ENCODE measurements around the gene WWOX. TPM values are rescaled to one million over a fixed set of nuclear protein-coding genes. Genes with fewer than 3 reads are reported as not detected.

WWOX gene
- total and polyA plus RNA-seq, 2 experiments from 2014 or later: 22.1 to 123 TPM

DNA sequence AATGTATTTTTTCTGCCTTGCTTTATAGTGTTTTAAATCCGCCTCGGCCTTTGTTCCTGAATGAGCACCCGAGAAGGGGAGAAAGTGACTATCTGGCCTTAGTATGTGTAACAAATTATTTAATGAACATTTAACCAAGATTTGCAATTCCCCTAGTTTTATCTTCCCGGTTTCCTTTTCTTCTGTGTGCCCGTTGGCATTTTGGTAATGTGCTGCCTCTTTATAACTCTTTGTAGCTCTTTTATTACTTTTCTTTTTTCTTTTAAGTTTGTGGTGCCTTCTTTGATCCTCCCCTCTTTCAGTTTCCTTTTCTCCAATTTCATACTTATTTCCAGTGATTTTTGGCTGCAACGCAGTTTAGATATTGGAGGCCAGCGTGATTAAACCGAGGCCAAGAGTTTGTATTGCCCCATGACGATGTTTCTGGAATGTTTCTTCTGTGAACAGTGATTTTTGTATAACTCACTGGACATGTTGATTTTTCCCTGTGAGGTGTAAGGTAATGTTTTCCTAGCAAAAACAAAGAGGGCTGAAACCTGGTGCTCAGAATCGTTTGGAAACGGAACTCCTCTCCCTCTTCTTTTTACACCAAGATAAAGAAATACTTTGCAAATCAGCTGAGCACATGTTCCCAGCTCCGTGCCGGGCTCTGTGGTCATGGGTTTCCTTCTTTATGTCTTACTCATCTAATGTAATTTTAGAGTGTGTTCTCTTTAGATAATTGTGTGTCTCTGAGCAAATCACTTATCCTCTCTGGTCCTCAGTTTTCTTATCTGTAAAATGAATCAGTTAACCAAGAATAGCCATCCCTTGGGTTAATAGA lies 344.3 kb downstream of the WWOX start:
- no peaks in the 10 kb centered on the region for H3K9me3 ChIP-seq (ENCODE audit: low read depth)
- H3K36me3 ChIP-seq: no peaks in the 10 kb centered on the region
- H3K4me3 ChIP-seq: no peak overlapping the region
- no peak overlapping the region for H3K27ac ChIP-seq
- no peaks in the 10 kb centered on the region for H3K27me3 ChIP-seq
- DNase-seq (ENCODE audit: low read depth in 1 of 2, low spot score in 1 of 2): peak in 1 of 2 donors; percentile 41
- no peaks in the 10 kb centered on the region for H3K4me1 ChIP-seq (ENCODE audit: low read depth)
- TF ChIP-seq, protein P1, sequence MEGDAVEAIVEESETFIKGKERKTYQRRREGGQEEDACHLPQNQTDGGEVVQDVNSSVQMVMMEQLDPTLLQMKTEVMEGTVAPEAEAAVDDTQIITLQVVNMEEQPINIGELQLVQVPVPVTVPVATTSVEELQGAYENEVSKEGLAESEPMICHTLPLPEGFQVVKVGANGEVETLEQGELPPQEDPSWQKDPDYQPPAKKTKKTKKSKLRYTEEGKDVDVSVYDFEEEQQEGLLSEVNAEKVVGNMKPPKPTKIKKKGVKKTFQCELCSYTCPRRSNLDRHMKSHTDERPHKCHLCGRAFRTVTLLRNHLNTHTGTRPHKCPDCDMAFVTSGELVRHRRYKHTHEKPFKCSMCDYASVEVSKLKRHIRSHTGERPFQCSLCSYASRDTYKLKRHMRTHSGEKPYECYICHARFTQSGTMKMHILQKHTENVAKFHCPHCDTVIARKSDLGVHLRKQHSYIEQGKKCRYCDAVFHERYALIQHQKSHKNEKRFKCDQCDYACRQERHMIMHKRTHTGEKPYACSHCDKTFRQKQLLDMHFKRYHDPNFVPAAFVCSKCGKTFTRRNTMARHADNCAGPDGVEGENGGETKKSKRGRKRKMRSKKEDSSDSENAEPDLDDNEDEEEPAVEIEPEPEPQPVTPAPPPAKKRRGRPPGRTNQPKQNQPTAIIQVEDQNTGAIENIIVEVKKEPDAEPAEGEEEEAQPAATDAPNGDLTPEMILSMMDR (IDR thresholded peaks at IDR 0.05; ENCODE audit: low read depth, low read length): no peak

DNA sequence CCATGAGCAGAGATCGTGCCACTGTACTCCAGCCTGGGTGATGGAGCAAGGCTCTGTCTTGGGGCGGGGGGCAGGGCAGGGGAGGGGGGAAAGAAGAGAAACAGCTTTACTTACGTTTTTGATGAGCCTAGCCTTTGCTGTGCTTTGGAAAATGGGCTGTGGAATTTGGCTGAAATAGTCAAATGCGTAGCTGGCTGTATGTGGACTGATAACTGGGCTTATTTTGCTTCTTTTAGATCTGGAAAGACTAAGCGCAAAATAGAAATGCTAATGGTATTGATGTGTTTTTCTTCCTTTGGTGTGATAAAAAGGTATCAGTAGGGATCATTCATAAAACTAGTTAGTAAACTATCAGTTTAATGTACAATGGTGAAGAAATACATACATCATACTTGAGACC lies 346.4 kb downstream of the WWOX start:
- no peaks in the 10 kb centered on the region for H3K9me3 ChIP-seq (ENCODE audit: low read depth)
- no peak overlapping the region for H3K27ac ChIP-seq
- DNase-seq (ENCODE audit: low read depth in 1 of 2, low spot score in 1 of 2): no peak
- H3K27me3 ChIP-seq: no peaks in the 10 kb centered on the region
- no peaks in the 10 kb centered on the region for H3K36me3 ChIP-seq
- TF ChIP-seq, protein P1 (IDR thresholded peaks at IDR 0.05; ENCODE audit: low read depth, low read length): no peak
- H3K4me3 ChIP-seq: no peak overlapping the region
- H3K4me1 ChIP-seq (ENCODE audit: low read depth): no peaks in the 10 kb centered on the region

DNA sequence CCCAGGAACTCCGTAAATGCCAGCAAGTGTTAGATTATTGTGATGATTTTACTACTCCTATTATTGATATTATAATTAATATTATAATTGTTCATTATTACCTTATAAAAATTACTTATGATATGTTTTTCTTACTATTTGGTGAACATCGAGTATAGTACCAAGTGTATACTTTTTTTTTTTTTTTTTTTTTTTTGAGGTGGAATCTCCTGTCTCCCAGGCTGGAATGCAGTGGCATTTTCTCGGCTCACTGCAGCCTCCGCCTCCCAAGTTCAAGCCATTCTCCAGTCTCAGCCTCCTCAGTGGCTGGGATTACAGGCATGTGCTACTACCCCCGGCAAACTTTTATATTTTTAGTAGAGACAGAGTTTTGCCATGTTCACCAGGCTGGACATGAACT lies 347.0 kb downstream of the WWOX start:
- Histone ChIP-seq H3K36me3 (no peaks in the 10 kb centered on the region), H3K27me3 (no peaks in the 10 kb centered on the region), H3K27ac (no peak overlapping the region), H3K4me1 (ENCODE audit: low read depth) (no peaks in the 10 kb centered on the region), H3K9me3 (ENCODE audit: low read depth) (no peaks in the 10 kb centered on the region), H3K4me3 (no peak overlapping the region)
- TF ChIP-seq, protein P1 (IDR thresholded peaks at IDR 0.05; ENCODE audit: low read depth, low read length): no peak
- no peak for DNase-seq (ENCODE audit: low read depth in 1 of 2, low spot score in 1 of 2)

DNA sequence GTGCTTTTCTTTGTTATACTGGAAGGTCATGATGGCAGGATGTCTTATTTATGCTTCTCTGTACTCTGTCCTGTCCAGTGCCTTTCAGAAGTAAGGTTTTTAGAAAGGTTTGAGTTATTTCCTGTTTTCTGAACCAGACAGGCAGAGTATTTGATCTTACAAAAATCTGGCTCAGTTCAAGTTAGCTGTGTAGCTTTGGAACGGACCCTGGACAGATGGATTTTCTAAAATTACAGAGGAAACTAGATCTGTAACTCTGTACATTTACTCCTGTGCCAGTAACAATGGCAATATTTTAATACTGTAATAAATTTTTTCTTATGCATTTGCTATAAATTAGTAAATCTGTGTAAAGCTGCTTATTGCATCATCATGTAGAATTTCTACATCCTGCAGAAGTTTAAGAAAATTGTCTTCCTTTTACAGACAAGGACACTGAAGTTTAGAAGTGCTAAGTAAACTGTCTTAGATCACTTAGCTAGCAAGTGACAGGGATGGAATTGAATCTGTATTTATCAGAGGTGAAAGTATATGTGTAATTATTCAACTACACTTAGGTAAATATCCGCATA lies 347.6 kb downstream of the WWOX start:
- Histone ChIP-seq H3K4me3 (no peak overlapping the region), H3K36me3 (no peaks in the 10 kb centered on the region), H3K27ac (no peak overlapping the region), H3K4me1 (ENCODE audit: low read depth) (no peaks in the 10 kb centered on the region), H3K9me3 (ENCODE audit: low read depth) (no peaks in the 10 kb centered on the region), H3K27me3 (no peaks in the 10 kb centered on the region)
- TF ChIP-seq, protein P1 (IDR thresholded peaks at IDR 0.05; ENCODE audit: low read depth, low read length): no peak
- no peak for DNase-seq (ENCODE audit: low read depth in 1 of 2, low spot score in 1 of 2)

DNA sequence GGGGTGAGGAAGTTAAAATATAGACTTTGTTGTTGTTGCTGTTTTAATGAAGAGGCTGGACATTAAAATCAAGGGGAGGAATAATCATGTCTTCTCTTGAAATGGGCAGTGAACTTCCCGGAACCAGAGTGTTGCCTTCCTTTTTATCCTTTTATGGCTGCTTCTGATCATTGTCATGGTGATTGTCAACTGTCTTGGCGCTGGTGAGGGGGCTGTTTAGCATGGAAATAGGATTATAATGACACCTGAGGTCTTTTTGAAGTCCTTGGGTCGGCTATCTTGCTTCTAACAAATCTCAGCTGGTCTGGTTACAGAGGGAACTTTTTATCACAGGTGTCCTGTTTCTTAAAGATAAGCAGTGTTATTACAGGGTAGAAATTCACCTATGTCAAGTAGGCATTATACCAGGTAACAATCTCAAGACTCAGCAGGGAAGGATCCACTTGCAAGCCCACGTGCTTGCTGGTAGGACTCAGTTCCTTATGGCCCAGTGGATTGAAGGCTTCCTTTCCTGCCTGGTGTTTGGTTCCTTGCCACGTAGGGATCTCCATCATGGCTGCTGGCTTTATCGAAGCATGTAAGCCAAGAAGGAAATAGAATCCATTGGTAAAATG lies 349.3 kb downstream of the WWOX start:
- H3K9me3 ChIP-seq (ENCODE audit: low read depth): no peaks in the 10 kb centered on the region
- H3K27me3 ChIP-seq: no peaks in the 10 kb centered on the region
- no peak overlapping the region for H3K27ac ChIP-seq
- no peaks in the 10 kb centered on the region for H3K36me3 ChIP-seq
- H3K4me3 ChIP-seq: no peak overlapping the region
- H3K4me1 ChIP-seq (ENCODE audit: low read depth): no peaks in the 10 kb centered on the region
- TF ChIP-seq, protein P1 (IDR thresholded peaks at IDR 0.05; ENCODE audit: low read depth, low read length): no peak
- no peak for DNase-seq (ENCODE audit: low read depth in 1 of 2, low spot score in 1 of 2)
